ENCODE measurements around the gene TMEM207. TPM values are rescaled to one million over a fixed set of nuclear protein-coding genes. Genes with fewer than 3 reads are reported as not detected.

TMEM207 gene
- polyA plus RNA-seq, 1 of the 3 experiments (the other 2 are of a cell fraction): not detected

- TF ChIP-seq, protein P1, sequence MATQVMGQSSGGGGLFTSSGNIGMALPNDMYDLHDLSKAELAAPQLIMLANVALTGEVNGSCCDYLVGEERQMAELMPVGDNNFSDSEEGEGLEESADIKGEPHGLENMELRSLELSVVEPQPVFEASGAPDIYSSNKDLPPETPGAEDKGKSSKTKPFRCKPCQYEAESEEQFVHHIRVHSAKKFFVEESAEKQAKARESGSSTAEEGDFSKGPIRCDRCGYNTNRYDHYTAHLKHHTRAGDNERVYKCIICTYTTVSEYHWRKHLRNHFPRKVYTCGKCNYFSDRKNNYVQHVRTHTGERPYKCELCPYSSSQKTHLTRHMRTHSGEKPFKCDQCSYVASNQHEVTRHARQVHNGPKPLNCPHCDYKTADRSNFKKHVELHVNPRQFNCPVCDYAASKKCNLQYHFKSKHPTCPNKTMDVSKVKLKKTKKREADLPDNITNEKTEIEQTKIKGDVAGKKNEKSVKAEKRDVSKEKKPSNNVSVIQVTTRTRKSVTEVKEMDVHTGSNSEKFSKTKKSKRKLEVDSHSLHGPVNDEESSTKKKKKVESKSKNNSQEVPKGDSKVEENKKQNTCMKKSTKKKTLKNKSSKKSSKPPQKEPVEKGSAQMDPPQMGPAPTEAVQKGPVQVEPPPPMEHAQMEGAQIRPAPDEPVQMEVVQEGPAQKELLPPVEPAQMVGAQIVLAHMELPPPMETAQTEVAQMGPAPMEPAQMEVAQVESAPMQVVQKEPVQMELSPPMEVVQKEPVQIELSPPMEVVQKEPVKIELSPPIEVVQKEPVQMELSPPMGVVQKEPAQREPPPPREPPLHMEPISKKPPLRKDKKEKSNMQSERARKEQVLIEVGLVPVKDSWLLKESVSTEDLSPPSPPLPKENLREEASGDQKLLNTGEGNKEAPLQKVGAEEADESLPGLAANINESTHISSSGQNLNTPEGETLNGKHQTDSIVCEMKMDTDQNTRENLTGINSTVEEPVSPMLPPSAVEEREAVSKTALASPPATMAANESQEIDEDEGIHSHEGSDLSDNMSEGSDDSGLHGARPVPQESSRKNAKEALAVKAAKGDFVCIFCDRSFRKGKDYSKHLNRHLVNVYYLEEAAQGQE (IDR thresholded peaks at IDR 0.05; ENCODE audit: low read depth, low read length): no peak
- TF ChIP-seq FOXM1 (IDR thresholded peaks at IDR 0.05; ENCODE audit: low read depth) (no peak), CTCF (IDR thresholded peaks at IDR 0.05) (no peak), NFIC (IDR thresholded peaks at IDR 0.05; ENCODE audit: borderline replicate concordance) (no peak), MAX (IDR thresholded peaks at IDR 0.05; ENCODE audit: low read depth) (no peak), RXRA (IDR thresholded peaks at IDR 0.05; ENCODE audit: borderline replicate concordance, low read depth) (no peak), RFX5 (IDR thresholded peaks at IDR 0.05; ENCODE audit: low read length) (no peak), IRF3 (IDR thresholded peaks at IDR 0.05; ENCODE audit: low read depth, low read length) (no peak), CHD2 (IDR thresholded peaks at IDR 0.05; ENCODE audit: low read length, partially characterized antibody) (no peak), MEF2A (IDR thresholded peaks at IDR 0.05; ENCODE audit: borderline replicate concordance, low read depth) (no peak), FOSL2 (IDR thresholded peaks at IDR 0.05; ENCODE audit: borderline replicate concordance, low read depth) (no peak)
Observed at GRCh38 chr3:190467922-190468321, 18.2 kb upstream of the TMEM207 start (continued).

GRCh38 chr3:190458040-190458439, 8.3 kb upstream of the TMEM207 start:
- no peaks in the 10 kb centered on the region for H4K20me1 ChIP-seq (ENCODE audit: insufficient read depth)
- no peaks in the 10 kb centered on the region for H3K79me2 ChIP-seq (ENCODE audit: insufficient read depth)
- 2% methylated on average over 2 of the region's 2 CpGs for WGBS (ENCODE audit: low lambda C conversion rate)
- H3K4me2 ChIP-seq: no peak overlapping the region
- no peak for DNase-seq
- POLR2A ChIA-PET: no interaction called here
- no peaks in the 10 kb centered on the region for H3K36me3 ChIP-seq (replicated peaks in 1 of 2; ENCODE audit: control insufficient read depth in 1 of 2, insufficient read depth in 2 of 2, low read length in 1 of 2)
- no peak overlapping the region for H3K4me3 ChIP-seq (ENCODE audit: low read depth in 2 of 2, low read length in 1 of 2)
- H3K9me2 ChIP-seq: no peaks in the 10 kb centered on the region
- no peak overlapping the region for H3K9ac ChIP-seq
- CTCF ChIA-PET: no interaction called here
- no peaks in the 10 kb centered on the region for H3K4me1 ChIP-seq (ENCODE audit: control insufficient read depth in 1 of 2, insufficient read depth in 2 of 2, low read depth in 1 of 2, low read length in 1 of 2)
- no peaks in the 10 kb centered on the region for H3F3A ChIP-seq (replicated peaks; ENCODE audit: insufficient read depth)
- H2AFZ ChIP-seq (ENCODE audit: low read depth): no peak overlapping the region
- H3K9me3 ChIP-seq: no peaks in the 10 kb centered on the region
- H3K27ac ChIP-seq (ENCODE audit: low read depth in 2 of 2, low read length in 1 of 2): no peak overlapping the region
- TF ChIP-seq FOXJ3 (CRISPR knock-in tag; IDR thresholded peaks at IDR 0.05) (no peak), MEF2A (IDR thresholded peaks at IDR 0.05; ENCODE audit: borderline replicate concordance, low read depth) (no peak), NRF1 (IDR thresholded peaks at IDR 0.05; ENCODE audit: low read depth, low read length) (no peak), TAF1 (IDR thresholded peaks at IDR 0.05; ENCODE audit: borderline replicate concordance, low read depth, low read length) (no peak), RFX5 (IDR thresholded peaks at IDR 0.05; ENCODE audit: low read length) (no peak), JUND (IDR thresholded peaks at IDR 0.05) (no peak), YY1 (IDR thresholded peaks at IDR 0.05; ENCODE audit: low read depth) (no peak), EP300 (IDR thresholded peaks at IDR 0.05; ENCODE audit: borderline replicate concordance in 1 of 2, low read depth in 1 of 2, low read length in 1 of 2) (no peak), NFIC (IDR thresholded peaks at IDR 0.05; ENCODE audit: borderline replicate concordance) (no peak), CTCF (IDR thresholded peaks at IDR 0.05) (no peak)
- TF ChIP-seq, protein P2, sequence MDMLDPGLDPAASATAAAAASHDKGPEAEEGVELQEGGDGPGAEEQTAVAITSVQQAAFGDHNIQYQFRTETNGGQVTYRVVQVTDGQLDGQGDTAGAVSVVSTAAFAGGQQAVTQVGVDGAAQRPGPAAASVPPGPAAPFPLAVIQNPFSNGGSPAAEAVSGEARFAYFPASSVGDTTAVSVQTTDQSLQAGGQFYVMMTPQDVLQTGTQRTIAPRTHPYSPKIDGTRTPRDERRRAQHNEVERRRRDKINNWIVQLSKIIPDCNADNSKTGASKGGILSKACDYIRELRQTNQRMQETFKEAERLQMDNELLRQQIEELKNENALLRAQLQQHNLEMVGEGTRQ (IDR thresholded peaks at IDR 0.05; ENCODE audit: borderline replicate concordance, low read depth, low read length): no peak
- H3K27me3 ChIP-seq (ENCODE audit: insufficient read depth): no peaks in the 10 kb centered on the region; the same call in 1 of the 2 replicates

Measured in SK-N-SH (cell line).